ENCODE data around the gene BMP3. TPM values are rescaled to one million over a fixed set of nuclear protein-coding genes. Genes with fewer than 3 reads are reported as not detected.

The BMP3 gene
- total and polyA plus RNA-seq, 2 of the 13 experiments (the other 11 are each of a cell fraction or from before 2014, with no cell fraction given) = not detected

- Histone ChIP-seq H2AFZ (ENCODE audit: low read length) (no peak overlapping the region), H3K4me2 (ENCODE audit: low read depth, low read length) (no peak overlapping the region), H3K9me3 (ENCODE audit: low read length) (no peaks in the 10 kb centered on the region), H3K36me3 (replicated peaks in 1 of 2; ENCODE audit: control insufficient read depth in 1 of 2, insufficient read depth in 2 of 2, low read length in 2 of 2) (no peaks in the 10 kb centered on the region), H3K27me3 (ENCODE audit: control insufficient read depth in 1 of 2, insufficient read depth in 2 of 2, low read length in 2 of 2) (no peaks in the 10 kb centered on the region; a peak in 1 of 5 replicates), H3K27ac (ENCODE audit: extremely low read length, insufficient read depth, low read length) (no peak overlapping the region), H3K79me2 (ENCODE audit: insufficient read depth, low read length) (no peaks in the 10 kb centered on the region), H3K9ac (ENCODE audit: insufficient read depth, low read depth, low read length) (no peak overlapping the region), H4K20me1 (ENCODE audit: insufficient read depth, low read length) (no peaks in the 10 kb centered on the region), H3K4me3 (replicated peaks in 1 of 3; ENCODE audit: insufficient read depth in 1 of 3, low read depth in 2 of 3, low read length in 3 of 3) (no peak overlapping the region), H3K4me1 (ENCODE audit: insufficient read depth, low read length) (no peaks in the 10 kb centered on the region)
- no TSS peak for BruUV-seq (replicated peaks)
- DNase-seq (ENCODE audit: low spot score) (no peak), ATAC-seq (no peak), FAIRE-seq (no peak)
- CTCF ChIA-PET (ENCODE audit: low intra/inter-chr PET ratio, low total read pairs) = no interaction called here
- intact Hi-C loops (cut with micrococcal nuclease; ENCODE audit: unreplicated experiment) (no loop called here), in situ Hi-C loops (cut with HindIII; ENCODE audit: extremely low pct_ligation_motif_present, low pct_unique_long_range_greater_than_20kb) (no loop called here)
- POLR2A ChIA-PET = no interaction called here
- 13% methylated on average over 4 of the region's 4 CpGs for WGBS (ENCODE audit: low lambda C conversion rate)
- TF ChIP-seq IKZF5 (CRISPR knock-in tag; IDR thresholded peaks at IDR 0.05) (no peak), ZNF264 (CRISPR knock-in tag; IDR thresholded peaks at IDR 0.05) (no peak), ZNF788 (CRISPR knock-in tag; IDR thresholded peaks at IDR 0.05; ENCODE audit: borderline replicate concordance) (no peak), HHEX (CRISPR knock-in tag; IDR thresholded peaks at IDR 0.05) (no peak), ZNF547 (CRISPR knock-in tag; IDR thresholded peaks at IDR 0.05) (no peak), DRAP1 (CRISPR knock-in tag; IDR thresholded peaks at IDR 0.05) (no peak), ZNF430 (CRISPR knock-in tag; IDR thresholded peaks at IDR 0.05) (no peak), HNF1A (IDR thresholded peaks at IDR 0.05; ENCODE audit: low read depth) (no peak), HNF1A (CRISPR knock-in tag; IDR thresholded peaks at IDR 0.05; ENCODE audit: borderline replicate concordance) (no peak), MAX (IDR thresholded peaks at IDR 0.05) (no peak), ZXDC (CRISPR knock-in tag; IDR thresholded peaks at IDR 0.05) (no peak), SP2 (CRISPR knock-in tag; IDR thresholded peaks at IDR 0.05) (no peak), ZNF660 (CRISPR knock-in tag; IDR thresholded peaks at IDR 0.05; ENCODE audit: borderline replicate concordance, low read depth) (no peak)
Measured at GRCh38 chr4:81032771-81033684, 2.5 kb downstream of the BMP3 start.

All from HepG2 (cell line).